Bronchial epithelial cell (primary cell): ENCODE measurements around the gene FBN1. TPM values are rescaled to one million over a fixed set of nuclear protein-coding genes. Genes with fewer than 3 reads are reported as not detected.

ENCODE experiments used
- DNase-seq: peaks from one replicate; pipeline ENCODE4 v3.0.0-alpha.2; 2010; ENCODE audit warnings: low read depth
- FAIRE-seq: peaks from 2 replicates; lab custom pipeline; 2011; peaks lifted over from hg19 to GRCh38; lab: Jason Lieb, UNC
- H3K27me3 ChIP-seq: 2 replicates; pipeline ENCODE4 v1.5.1; 2011; ENCODE audit warnings: low read length; ENCODE audit not compliant: control insufficient read depth, insufficient read depth
- H3K36me3 ChIP-seq: 2 replicates; pipeline ENCODE4 v1.5.1; 2011; ENCODE audit warnings: low read length; ENCODE audit not compliant: control insufficient read depth, insufficient read depth
- H3K4me3 ChIP-seq: 2 replicates; pipeline ENCODE4 v1.5.1; 2011; ENCODE audit warnings: mild to moderate bottlenecking, low read depth, low read length, control low read depth
- CTCF ChIP-seq: IDR thresholded peaks from 2 replicates; pipeline ENCODE4 v1.5.1; 2011; ENCODE audit warnings: mild to moderate bottlenecking, moderate library complexity, low read length, control low read depth, inconsistent platforms; ENCODE audit not compliant: insufficient read depth, severe bottlenecking
- total RNA-seq: library from RNA; depleted of rRNA; stranded (reverse); fragments of >200 nt; gene quantifications from 2 replicates; pipeline ENCODE4 v1.2.1, GENCODE V29; 2014

FBN1 gene
- total RNA-seq, 1 donor from 2014 or later, result 6.3 TPM

DNA sequence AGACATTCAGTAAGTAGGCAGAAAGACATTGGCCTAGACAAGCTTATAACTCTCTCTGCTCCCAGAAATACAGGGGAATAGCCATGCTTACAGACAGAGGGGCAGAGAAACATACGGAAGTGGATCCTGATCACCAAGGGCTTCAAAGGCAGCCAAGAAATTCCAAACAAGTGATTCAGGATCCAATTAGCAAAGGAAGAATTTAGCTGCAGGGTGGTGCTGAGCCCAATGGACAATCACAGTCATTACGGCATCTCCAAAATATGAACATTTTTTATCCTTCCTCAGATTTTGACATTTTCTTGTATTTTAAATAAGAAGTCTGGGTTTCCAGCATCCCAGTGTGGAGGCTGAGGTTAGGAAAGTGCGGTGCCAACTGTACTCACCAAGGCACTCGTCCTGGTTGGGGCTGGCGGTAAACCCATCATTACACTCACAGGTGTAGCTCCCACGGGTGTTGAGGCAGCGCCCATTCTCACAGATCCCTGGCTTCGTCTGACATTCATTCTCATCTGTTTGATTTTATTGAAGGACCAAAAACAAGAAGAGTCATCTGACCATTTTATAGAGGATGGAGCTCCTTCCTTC, 217.5 kb downstream of the FBN1 start:
- H3K4me3 ChIP-seq, result no peak overlapping the region
- H3K36me3 ChIP-seq, result no peaks in the 10 kb centered on the region
- DNase-seq, result no peak
- no peaks in the 10 kb centered on the region for H3K27me3 ChIP-seq
- FAIRE-seq, result no peak
- TF ChIP-seq CTCF, result no peak

- DNase-seq (no peak), FAIRE-seq (no peak)
- Histone ChIP-seq H3K27me3 (no peaks in the 10 kb centered on the region), H3K4me3 (no peak overlapping the region), H3K36me3 (no peaks in the 10 kb centered on the region)
- TF ChIP-seq CTCF, result no peak
Observed at GRCh38 chr15:48427479-48427878, 218.0 kb downstream of the FBN1 start.

DNA sequence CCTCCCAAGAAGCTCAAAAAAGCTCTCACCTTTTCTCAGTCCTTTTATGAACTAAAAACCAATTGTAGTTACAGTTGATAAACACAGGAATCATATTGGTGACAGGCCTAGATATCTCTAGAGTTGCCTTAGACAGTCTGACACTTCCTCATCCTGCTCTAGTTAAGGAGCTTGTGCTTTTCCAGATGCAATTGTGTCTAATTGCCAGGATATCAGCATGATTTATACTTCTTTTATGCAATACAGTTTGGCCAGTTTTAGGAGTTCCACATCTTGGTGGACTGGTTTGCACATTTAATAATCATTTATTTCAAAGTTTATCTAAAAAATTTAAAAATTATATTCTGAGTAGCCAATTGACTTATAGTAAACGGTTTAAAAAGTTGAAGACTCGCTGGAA, 218.6 kb downstream of the FBN1 start:
- Histone ChIP-seq H3K27me3 (no peaks in the 10 kb centered on the region), H3K36me3 (no peaks in the 10 kb centered on the region), H3K4me3 (no peak overlapping the region)
- FAIRE-seq (no peak), DNase-seq (no peak)
- no peak for TF ChIP-seq CTCF

DNA sequence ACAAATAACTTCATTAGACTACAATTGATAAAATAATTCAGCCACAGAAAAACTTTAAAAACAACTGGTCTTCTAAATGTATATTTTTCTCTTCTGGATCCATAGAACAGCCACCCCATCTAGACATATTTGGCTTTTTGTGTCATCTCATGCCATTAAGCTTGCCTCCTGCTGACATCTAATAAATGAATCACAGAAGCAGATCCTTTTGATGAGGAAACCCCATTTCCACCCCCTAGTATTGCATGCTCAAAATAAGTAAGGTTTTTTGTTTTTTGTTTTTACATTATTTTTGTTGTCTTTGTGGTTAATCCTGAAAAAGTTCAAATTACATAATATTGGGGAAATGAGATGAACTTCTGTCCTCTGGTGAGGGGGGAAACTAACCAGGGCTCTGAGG, 219.5 kb downstream of the FBN1 start:
- FAIRE-seq, result no peak
- no peak for TF ChIP-seq CTCF
- H3K36me3 ChIP-seq, result no peaks in the 10 kb centered on the region

DNA sequence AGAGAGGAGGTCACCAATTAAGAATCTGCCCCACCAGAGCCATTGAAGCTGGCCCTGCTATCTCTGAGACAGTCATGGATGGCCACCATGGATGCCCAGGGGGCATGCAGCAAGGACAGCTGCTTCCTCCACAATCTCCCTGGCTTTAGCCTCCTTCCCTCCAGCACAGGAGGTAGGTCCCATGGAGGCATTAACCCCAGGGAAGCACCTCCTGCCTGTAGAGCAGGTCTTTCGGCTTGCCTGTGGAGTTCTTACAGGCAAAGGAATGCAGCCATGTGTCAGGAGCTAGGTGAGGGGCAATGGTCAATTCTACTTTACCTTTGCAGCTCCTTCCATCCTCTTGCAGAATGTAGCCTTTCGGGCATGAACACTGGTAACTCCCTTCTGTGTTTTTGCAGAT, 220.5 kb downstream of the FBN1 start:
- Histone ChIP-seq H3K36me3 (no peaks in the 10 kb centered on the region), H3K27me3 (no peaks in the 10 kb centered on the region), H3K4me3 (no peak overlapping the region)
- FAIRE-seq, result no peak
- no peak for TF ChIP-seq CTCF
- no peak for DNase-seq

More for the DNA sequence above, 219.5 kb downstream of the FBN1 start:
- Histone ChIP-seq H3K4me3 (no peak overlapping the region), H3K27me3 (no peaks in the 10 kb centered on the region)
- no peak for DNase-seq

- no peak for TF ChIP-seq CTCF
- DNase-seq, result peak; percentile 88
- FAIRE-seq, result peak; percentile 76
- Histone ChIP-seq H3K4me3 (no peak overlapping the region), H3K27me3 (no peaks in the 10 kb centered on the region), H3K36me3 (no peaks in the 10 kb centered on the region)
Observed at GRCh38 chr15:48423896-48424475, 221.5 kb downstream of the FBN1 start.
